Amygdala (tissue), 56 donors: Measurements from ENCODE around the gene PRKCH.
A peak's percentile ranks its signal among the peaks of the same experiment; 100 is the strongest.

ENCODE experiments used
- DNase-seq, 56 donors: peaks; one replicate each; lab custom pipeline; 2025; lab: John Stamatoyannopoulos, UW

Gene PRKCH

DNA sequence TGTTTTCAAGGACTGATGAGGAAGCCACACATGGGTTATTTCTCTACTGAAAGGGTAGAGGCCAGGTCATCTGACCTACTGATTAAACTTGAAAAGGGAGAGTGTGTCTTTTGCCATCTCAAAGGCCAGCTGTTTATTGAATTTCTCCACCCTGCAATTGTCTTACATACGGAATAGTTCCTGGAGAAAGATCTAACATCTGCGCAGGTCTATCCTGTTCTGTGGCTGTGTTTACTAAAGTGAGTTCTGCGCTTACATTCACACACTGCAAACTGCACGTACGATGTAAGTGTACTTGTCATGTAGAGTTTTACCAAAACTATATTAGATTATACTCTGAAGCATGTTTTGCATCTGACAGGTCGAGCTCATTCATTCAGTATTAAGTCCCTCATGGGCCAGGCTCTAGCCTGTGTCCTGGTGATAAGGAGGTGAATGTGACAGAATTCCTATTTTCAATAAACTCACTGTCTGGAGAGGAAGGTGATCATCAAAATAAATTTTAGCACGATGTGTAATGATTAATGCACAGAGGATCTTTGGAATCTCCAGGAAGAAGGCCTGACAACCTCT is 96.6 kb downstream of the PRKCH start:
- DNase-seq: no peak

DNA sequence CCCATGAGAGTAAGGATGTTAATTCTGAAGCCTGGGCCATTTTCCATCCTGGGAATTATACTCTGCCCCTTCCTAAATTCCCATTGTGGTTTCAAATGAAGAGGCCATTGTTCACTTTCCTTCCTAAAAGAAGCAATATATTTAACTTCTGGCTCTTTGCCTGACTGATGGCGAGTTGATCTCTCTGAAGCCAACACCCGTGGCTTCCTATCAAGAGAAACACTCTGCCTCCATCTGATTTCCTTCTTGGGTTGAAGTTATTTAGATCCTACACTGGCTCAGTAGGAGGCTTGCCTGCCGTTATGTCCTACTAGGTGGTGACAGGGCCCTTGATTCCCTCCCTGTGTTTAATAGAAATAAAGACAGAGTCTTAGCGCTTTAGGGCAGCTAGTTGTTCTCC is 97.4 kb downstream of the PRKCH start:
- DNase-seq: no peak

DNA sequence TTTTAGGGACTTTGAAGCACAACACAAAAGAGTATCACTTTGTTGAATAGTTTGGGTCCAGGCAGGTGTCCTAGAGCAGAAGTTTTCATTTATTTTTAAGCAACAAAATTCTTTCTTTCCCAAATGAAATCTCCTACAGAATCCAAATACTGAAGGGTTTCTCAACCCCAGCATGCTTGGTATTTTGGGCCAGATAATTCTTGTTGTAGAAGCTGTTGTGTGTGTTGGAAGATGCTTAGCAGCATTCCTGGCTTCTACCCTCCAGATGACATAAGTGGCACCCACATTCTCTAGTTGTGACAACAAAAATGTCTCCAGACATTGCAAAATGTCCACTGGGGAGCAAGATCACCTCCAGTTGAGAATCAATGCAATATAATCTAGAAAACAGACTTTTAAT is 97.8 kb downstream of the PRKCH start:
- DNase-seq: no peak

DNA sequence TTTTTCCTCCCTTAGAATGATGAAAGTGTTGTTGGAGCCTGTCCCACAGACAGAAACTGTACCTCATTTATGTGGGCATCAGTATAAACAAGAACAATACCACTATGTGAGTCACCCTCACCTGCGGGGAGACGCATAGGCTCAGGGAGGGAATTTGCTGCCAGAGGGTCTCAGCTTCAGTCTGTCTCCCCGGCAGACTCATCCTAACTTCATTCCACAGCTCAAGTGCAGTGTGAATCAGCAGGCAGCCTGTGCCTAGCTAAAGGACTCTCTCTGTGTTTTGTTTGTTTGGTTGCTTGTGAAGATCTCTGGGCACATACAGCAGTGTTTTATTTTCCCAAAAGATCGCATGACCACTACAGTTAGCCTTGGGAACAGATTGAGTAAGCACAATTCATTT is 98.9 kb downstream of the PRKCH start:
- no peak for DNase-seq

DNA sequence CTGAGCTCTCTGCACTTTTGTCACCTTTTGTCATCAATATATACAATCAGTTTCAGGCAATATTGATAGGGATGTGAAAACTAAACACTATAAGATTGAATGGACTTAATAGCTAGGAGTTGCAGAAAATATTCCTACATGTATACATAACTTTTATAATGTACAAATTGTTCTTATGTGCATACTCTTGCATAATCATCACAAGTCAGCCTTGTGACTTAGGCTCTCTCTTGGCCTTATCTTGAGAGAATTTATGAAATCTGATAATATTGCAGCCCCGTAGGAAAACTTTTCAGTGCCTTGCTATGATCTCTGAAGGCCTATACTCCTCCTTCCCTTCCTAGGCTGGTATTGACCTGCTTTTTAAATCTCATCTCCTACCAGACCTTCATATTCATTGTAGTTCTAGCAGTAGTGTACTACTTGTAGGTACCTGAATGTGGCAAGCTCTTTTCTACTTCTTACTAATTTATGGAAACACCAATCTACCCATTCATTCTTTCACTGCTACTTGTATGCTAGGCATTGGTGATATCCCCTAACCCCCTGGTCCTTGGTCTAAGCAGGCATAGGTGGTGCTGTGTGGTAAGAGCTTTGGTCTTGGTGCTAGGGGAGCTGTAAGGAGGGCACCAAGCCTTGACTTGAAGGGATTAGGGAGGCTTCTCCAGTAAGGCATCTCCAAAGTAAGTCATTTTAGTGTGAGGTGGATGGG is 100.0 kb downstream of the PRKCH start:
- DNase-seq: no peak

DNA sequence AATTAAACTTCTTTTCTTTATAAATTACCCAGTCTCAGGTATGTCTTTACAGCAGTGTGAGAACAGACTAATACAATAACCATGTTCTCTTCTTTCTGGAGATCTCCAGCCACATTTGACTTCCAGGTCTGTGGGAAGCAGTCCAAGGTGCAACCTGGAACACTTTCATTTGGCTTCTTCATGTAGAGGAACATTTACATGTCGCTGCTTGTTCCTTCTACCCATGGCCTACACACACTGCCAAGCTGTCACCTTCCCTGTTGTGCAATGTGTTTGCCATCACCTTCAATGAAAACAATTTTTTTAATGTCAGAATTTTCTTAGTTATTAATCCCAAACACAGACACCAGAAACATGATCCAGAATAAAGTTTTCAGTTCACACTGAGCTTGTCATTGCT is 104.7 kb downstream of the PRKCH start:
- DNase-seq: no peak

DNA sequence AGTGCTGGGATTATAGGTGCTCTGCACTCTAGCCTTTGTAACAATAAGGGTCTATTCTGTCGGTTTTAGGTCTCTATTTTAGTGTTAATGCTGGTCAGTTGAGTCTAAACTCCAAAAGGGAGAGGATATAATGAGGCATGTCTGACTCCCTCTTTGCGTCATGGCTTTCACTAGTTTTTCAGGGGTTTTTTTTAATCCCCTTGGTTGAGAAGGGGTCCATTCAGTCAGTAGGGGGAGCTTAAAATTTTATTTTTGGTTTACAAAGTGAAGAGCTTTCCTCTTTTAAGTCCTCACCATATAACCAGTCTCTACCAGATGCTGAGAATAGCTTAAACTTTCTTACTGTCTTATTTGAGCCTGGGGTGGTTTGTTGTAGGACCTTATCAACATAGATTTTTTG is 106.9 kb downstream of the PRKCH start:
- no peak for DNase-seq

DNA sequence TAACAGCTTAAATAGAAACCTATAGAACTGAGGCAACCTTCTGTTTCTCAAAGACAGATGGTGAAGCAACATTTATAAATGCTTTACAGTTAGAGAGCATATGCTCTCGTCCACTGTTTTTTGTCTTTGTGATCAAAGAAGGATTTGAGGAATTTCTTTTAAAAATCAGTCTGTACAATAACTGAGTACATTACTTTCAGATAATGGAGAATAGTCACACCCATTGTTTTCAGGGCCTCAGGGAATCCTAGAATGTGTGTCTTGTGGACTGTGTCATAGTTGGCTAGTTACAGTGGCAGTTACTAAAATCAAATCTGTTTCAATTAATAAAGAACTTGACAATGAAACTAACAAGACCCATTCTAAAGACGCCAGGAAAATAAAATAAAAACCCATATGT is 107.9 kb downstream of the PRKCH start:
- DNase-seq: no peak

DNA sequence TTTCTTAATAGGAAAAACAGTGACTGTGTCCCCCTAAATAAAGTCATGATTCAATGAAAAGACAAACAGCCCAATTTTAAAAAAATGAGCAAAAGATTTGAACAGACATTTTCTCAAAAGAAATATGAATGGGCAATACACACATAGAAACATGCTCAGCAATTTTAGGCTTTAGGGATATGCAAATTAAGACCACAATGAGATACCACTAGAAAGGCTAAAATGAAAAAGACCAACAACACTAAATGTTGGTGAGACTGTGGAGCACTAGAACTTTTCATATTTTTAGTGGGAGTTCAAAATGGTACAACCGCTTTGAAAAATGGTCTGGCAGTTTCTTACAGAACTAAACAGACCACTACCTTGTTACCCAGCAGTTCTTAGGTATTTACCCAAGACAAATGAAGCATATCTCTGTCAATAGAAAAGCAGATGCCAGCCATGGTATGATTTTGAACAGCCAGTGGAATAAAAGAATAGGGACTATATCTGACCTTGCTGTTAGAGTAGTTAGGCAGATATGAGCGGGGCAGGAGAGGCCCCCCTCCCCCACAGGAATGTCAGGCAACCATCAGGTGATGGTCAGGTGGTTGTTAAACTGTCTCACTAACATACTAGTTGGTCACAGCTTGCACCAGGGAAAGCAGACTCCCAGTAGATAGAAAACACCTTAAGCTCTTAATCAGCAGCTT is 108.8 kb downstream of the PRKCH start:
- DNase-seq: no peak

DNA sequence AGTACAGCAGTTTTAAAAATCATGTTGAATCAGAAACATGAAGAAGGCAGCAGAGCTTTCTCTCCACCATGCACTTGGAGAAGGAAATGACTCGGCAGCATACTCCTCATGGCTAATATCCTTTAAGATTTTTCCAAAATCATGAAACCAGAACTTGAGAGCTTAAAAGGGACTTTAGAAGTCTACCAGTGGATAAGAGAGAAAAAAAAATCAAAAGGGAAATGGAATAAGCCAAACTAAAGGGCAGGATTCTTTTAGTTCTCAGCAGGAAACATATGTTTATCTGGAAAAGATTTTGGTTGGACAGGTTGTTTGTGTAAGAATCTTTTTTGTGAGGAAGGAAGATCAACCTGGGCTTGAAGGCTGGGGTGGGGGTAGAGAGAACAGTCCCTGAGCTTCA is 111.8 kb downstream of the PRKCH start:
- DNase-seq: no peak

DNA sequence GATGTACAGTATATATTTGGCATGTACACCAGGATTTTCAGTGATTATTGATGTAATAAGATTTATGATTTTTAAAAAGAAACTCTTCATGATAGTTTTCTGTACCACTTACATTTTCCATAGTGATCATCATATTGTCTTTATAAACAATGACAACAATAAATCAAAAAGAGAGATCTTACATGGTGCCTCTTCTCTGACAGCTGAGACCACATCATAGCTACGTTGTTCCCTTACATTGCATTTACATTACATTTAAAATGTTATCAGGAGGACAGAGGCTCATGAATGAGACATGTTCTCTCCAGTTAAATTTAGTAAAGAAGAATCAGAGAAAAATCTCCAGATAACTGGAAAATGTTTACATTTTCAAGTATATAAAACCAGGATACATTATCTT is 112.4 kb downstream of the PRKCH start:
- no peak for DNase-seq

DNA sequence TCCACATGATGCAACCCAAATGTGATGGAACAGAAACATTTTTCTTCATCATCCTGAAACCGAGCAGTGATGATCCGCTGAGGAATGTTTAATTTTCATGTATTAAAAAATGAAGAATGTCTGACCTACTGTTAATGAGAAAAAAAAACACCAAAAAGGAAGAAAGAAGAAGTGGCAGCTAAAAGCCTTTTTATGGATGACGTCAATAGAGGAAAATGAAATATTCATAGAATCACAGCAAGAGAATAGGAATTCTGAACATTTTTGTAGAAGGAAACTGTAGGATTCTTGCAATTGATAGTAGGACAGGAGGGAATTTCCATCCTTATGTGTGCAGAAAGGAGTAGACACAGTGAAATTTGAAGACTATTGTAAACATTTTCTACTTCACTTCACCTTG is 112.9 kb downstream of the PRKCH start:
- DNase-seq: no peak

DNA sequence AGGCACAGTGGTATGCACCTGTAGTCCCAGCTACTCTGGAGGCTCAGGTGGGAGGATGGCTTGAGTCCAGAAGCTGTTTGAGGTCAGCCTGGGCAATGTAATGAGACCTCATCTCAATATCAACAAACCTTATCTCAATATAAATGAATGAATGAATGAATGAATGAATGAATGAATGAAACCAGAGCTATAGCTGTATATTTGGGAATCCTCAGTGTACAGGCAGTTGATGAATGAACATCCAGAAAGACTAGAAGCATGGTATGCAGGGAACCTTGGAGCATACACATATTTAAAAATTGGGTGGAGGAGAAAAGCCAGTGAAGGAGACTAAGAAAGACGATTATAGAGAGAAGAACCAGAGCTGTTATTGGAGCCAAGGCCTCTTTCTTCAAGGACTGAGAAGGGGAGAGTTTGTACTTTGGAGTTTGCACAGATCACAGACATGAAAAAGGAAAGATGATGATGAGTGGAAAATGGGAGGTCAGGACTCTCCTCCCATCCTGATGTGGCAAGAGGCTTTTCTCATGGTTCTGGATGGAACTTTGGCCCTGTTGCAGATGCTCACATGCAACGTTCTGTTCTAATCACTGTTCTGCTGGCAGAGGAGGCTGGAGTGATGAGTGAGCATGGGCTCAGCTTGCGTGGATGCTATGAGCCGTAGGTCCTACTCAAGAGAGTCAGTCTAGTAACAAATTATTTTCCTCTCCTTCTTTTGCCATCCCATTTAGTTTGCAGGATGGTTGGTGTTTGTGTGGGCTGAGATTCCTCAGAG is 114.4 kb downstream of the PRKCH start:
- DNase-seq: no peak

DNA sequence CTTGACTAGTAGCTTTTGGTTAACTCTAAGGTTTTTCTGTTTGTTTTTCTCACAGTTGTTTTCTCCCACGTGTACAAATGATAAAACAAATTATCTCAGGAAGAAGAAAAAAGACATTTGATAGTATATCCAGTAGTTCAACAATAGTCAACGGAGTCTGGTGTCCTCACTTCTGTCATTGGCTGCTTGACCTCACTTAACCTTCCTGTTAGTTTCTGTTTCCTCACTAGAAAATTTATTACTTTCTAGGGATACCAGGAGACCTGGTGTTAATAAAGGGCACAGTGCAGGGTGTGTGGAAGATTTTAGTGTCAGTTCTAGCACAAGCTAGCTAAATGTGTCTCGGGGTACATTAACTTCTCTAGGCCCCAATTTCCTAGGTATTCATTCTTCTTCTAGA is 116.0 kb downstream of the PRKCH start:
- DNase-seq: no peak

DNA sequence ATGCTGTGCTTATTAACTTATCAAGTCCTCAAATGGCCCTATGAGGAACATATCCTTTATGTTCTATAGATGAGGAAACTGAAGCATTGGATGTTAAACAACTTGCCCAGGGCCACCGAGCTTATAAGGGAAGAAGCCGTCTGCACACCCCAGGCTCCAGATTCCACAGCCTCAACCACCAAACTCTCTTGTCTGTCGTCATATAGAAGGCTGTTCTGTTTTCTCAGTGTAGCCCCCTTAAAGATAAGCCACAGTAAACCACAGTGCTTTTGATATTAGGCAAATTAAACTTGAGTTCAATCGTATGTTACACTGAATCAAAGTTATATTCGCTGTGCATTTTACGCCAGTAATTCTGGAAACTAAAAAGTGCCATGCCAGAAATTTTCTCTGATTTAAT is 116.7 kb downstream of the PRKCH start:
- no peak for DNase-seq

DNA sequence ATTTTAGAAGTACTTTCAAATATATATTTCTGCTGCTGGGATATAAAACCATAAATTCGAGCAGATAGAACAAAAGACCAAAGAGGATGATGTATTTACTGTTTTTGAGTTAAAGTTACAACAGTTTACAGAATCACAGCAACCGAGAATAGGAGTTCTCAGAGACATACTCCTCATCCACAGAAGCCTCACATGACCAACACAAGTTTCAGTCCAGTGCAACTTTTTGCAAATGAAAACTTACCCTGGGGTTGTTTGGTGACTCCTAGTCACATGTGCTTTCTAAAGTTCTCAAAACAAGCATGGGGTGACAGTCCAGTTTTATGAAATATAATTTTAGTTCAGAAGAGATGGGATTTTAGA is 117.1 kb downstream of the PRKCH start:
- no peak for DNase-seq

DNA sequence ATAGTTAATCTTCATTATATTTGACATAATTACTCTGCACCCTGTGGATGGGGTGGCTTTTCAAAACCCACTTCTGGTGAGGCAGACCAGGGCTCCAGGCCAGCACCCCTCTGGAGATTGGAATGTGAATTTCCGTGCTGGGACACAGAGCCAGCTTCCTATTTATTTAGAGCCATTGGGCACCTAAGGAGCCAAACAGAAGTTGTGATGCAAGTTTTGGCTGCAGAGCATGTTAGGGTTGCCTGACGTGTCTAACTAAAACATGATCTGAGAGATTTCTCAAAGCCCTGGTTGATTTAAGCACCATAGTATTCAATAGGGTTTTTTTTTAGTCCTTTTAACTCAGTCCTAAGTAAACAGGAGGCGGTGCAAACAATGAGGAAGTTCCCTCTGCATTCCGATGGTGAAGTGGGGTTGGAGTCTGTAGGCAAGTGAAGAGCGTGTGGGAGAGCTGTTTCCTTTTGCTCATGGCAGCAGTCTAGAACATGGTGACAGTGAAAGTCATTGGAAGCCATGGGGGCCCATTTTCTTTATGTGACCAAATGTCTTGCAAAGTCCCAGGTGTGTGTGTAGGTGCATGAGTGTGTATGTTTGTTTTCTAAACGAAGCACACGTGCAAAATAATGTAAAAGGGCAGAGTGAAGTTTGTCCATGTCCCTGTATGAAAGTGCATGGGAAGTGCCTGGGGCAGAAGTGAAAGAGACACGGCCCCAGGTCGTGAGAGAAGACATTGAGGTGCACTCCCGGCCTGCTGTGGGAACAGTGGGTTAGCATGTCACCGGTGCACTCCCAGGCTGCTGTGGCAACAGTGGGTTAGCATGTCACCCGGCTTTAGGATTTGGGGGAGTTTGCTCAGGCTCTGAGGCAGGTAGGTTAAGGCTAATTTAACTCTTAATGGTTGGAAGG is 117.7 kb downstream of the PRKCH start:
- peak in 3 of 56 donors; percentile 5 to 13 (median 7) for DNase-seq

DNA sequence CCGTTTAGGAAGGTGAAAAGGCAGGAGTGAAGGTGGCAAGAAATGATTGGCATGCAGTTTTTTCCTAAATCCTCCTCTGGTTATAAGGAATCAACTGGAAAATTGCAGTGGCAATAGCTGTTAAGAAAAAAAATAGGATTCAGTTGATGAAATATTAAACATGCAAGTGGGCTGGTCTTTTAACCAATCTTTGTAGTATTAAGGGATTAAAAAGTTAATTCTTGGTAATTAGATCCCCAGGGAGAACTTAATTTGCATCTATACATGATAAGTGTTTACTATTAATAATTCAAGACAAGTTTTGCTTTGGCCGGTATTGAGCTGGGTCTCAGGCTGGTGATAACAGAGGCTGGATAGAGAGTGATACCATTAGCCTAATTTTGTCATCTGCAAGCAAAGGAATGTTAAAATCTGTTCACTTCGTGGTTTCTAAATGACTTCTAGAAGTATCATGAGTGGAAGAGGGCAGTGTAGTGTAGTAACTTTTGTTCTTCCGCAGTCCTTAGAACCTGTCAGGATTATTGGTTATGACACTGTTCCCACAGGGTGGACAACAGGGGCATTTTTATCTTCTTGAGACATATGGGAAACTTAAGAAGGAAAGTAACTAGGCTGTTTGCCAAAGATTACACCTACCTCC is 118.5 kb downstream of the PRKCH start:
- no peak for DNase-seq

DNA sequence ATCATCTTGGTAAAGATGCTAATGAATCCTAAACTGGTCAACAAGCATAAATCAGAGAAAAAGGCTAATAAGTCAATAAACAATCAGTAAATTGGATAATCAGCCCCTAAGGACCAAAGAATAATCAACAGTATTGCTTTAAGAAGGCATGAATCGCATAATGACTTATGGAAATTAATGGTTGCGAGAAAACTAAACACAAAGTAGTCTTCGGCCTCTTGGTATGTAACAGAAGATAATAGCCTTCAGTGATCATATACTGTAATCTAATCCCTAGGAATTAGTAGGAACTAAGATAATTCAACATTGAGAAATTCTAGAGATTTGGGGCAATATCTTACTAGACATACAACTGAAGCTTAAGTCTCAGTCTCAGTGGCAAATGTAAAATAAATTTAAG is 122.1 kb downstream of the PRKCH start:
- DNase-seq: no peak

DNA sequence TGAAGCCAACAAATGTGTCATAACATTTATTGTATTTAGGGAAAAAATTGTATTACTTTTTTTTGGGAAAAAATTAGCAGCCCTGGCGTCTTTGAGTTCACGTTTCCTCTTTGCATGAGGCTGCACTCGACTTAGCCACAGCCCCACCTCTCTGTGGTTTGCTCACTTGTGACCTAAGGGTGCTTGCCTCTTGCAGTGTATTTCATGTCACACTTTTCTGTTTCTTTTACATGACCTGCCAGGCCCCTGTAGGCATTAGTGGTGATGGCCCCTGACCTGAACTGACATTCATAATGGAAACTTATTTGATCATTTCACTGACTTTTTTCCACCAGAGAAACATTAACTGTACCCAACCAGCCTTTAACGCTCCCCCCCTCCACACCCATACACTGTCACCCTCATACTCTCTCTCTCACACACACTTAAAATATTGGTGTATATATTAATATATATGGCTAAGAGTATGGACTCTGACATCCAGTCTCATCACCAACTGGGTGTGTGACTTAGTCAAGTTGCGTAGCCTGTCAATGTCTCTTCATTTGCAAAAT is 122.9 kb downstream of the PRKCH start:
- DNase-seq: no peak
